ENCODE measurements around the gene VAMP2. TPM values are rescaled to one million over a fixed set of nuclear protein-coding genes. Genes with fewer than 3 reads are reported as not detected.
A peak's percentile ranks its signal among the peaks of the same experiment; 100 is the strongest.

VAMP2 gene
- total and polyA plus RNA-seq, 10 of the 15 experiments (the other 5 are each of a cell fraction or from before 2014, with no cell fraction given), result 3.0 to 35.2 (median 25.0) TPM

- no peak; the same call in 1 of the 2 replicates for TF ChIP-seq TBL1XR1 (IDR thresholded peaks at IDR 0.05; ENCODE audit: low read depth, low read length)
- no peak for TF ChIP-seq ZNF274 (IDR thresholded peaks at IDR 0.05; ENCODE audit: insufficient read depth, insufficient read length)
- TF ChIP-seq E2F4 (IDR thresholded peaks at IDR 0.05; ENCODE audit: low read depth, low read length), result no peak
- no peak; the same call in 1 of the 2 replicates for TF ChIP-seq TCF7 (IDR thresholded peaks at IDR 0.05; ENCODE audit: borderline replicate concordance)
- no peak for TF ChIP-seq SMAD5 (IDR thresholded peaks at IDR 0.05; ENCODE audit: low read depth)
- TF ChIP-seq, protein P1, sequence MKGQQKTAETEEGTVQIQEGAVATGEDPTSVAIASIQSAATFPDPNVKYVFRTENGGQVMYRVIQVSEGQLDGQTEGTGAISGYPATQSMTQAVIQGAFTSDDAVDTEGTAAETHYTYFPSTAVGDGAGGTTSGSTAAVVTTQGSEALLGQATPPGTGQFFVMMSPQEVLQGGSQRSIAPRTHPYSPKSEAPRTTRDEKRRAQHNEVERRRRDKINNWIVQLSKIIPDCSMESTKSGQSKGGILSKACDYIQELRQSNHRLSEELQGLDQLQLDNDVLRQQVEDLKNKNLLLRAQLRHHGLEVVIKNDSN (IDR thresholded peaks at IDR 0.05; ENCODE audit: borderline replicate concordance, extremely low read length, insufficient read depth, low read depth, low read length), result no peak
- no peak for TF ChIP-seq JUND (IDR thresholded peaks at IDR 0.05; ENCODE audit: low read depth, low read length)
- no peak for TF ChIP-seq HDGF (IDR thresholded peaks at IDR 0.05)
- no peak; the same call in 1 of the 2 replicates for TF ChIP-seq NBN (IDR thresholded peaks at IDR 0.05)
- TF ChIP-seq ZZZ3 (IDR thresholded peaks at IDR 0.05; ENCODE audit: control insufficient read depth, insufficient read length, low read depth), result no peak
- TF ChIP-seq CBFB (IDR thresholded peaks at IDR 0.05; ENCODE audit: low read depth), result peak; percentile 68; the same call in 1 of the 2 replicates
- TF ChIP-seq NR2C1 (IDR thresholded peaks at IDR 0.05), result no peak
- no peak for TF ChIP-seq MYC (IDR thresholded peaks at IDR 0.05; ENCODE audit: insufficient read depth, insufficient read length, insufficient replicate concordance, low read length, severe bottlenecking)
- no peak for TF ChIP-seq EGR1 (IDR thresholded peaks at IDR 0.05; ENCODE audit: borderline replicate concordance in 1 of 2, low read depth in 2 of 2, low read length in 2 of 2)
- no peak for TF ChIP-seq NFYA (IDR thresholded peaks at IDR 0.05; ENCODE audit: borderline replicate concordance, low read depth, low read length)
- TF ChIP-seq, protein P2, sequence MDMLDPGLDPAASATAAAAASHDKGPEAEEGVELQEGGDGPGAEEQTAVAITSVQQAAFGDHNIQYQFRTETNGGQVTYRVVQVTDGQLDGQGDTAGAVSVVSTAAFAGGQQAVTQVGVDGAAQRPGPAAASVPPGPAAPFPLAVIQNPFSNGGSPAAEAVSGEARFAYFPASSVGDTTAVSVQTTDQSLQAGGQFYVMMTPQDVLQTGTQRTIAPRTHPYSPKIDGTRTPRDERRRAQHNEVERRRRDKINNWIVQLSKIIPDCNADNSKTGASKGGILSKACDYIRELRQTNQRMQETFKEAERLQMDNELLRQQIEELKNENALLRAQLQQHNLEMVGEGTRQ (IDR thresholded peaks at IDR 0.05; ENCODE audit: borderline replicate concordance, low read depth, low read length), result no peak
- no peak for TF ChIP-seq KAT2A (conservative IDR thresholded peaks at IDR 0.05; ENCODE audit: control insufficient read depth, low read depth, low read length)
- peak; percentile 28 for TF ChIP-seq SMAD1 (IDR thresholded peaks at IDR 0.05; ENCODE audit: low read depth, partially characterized antibody)
- TF ChIP-seq, protein P3, sequence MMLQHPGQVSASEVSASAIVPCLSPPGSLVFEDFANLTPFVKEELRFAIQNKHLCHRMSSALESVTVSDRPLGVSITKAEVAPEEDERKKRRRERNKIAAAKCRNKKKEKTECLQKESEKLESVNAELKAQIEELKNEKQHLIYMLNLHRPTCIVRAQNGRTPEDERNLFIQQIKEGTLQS (IDR thresholded peaks at IDR 0.05; ENCODE audit: borderline replicate concordance, extremely low read depth, low read depth, low read length), result no peak
- TF ChIP-seq POU2F2 (IDR thresholded peaks at IDR 0.05; ENCODE audit: borderline replicate concordance, low read depth, low read length), result 0 out of 3 replicates have a peak, but pooled peaks have one; percentile 21
- TF ChIP-seq, protein P4, sequence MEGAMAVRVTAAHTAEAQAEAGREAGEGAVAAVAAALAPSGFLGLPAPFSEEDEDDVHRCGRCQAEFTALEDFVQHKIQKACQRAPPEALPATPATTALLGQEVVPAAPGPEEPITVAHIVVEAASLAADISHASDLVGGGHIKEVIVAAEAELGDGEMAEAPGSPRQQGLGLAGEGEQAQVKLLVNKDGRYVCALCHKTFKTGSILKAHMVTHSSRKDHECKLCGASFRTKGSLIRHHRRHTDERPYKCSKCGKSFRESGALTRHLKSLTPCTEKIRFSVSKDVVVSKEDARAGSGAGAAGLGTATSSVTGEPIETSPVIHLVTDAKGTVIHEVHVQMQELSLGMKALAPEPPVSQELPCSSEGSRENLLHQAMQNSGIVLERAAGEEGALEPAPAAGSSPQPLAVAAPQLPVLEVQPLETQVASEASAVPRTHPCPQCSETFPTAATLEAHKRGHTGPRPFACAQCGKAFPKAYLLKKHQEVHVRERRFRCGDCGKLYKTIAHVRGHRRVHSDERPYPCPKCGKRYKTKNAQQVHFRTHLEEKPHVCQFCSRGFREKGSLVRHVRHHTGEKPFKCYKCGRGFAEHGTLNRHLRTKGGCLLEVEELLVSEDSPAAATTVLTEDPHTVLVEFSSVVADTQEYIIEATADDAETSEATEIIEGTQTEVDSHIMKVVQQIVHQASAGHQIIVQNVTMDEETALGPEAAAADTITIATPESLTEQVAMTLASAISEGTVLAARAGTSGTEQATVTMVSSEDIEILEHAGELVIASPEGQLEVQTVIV (IDR thresholded peaks at IDR 0.05; ENCODE audit: borderline replicate concordance, partially characterized antibody), result no peak
- TF ChIP-seq, protein P5, sequence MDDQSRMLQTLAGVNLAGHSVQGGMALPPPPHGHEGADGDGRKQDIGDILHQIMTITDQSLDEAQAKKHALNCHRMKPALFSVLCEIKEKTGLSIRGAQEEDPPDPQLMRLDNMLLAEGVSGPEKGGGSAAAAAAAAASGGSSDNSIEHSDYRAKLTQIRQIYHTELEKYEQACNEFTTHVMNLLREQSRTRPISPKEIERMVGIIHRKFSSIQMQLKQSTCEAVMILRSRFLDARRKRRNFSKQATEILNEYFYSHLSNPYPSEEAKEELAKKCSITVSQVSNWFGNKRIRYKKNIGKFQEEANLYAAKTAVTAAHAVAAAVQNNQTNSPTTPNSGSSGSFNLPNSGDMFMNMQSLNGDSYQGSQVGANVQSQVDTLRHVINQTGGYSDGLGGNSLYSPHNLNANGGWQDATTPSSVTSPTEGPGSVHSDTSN (IDR thresholded peaks at IDR 0.05; ENCODE audit: insufficient replicate concordance, low read depth, low read length), result no peak
- no peak for TF ChIP-seq ZNF384 (IDR thresholded peaks at IDR 0.05; ENCODE audit: borderline replicate concordance, low read depth, low read length)
These were observed 24.9 kb upstream of the VAMP2 start (continued) for GRCh38 chr17:8187517-8188262.

Data from GM12878 (cell line).